ENCODE measurements around the gene SYDE2. TPM values are rescaled to one million over a fixed set of nuclear protein-coding genes. Genes with fewer than 3 reads are reported as not detected.
"Not testable (repeated sequence)": the region's sequence is repeated elsewhere in the genome, so short reads cannot be mapped to it uniquely, and the experiment has no call there.

Gene SYDE2, protein sequence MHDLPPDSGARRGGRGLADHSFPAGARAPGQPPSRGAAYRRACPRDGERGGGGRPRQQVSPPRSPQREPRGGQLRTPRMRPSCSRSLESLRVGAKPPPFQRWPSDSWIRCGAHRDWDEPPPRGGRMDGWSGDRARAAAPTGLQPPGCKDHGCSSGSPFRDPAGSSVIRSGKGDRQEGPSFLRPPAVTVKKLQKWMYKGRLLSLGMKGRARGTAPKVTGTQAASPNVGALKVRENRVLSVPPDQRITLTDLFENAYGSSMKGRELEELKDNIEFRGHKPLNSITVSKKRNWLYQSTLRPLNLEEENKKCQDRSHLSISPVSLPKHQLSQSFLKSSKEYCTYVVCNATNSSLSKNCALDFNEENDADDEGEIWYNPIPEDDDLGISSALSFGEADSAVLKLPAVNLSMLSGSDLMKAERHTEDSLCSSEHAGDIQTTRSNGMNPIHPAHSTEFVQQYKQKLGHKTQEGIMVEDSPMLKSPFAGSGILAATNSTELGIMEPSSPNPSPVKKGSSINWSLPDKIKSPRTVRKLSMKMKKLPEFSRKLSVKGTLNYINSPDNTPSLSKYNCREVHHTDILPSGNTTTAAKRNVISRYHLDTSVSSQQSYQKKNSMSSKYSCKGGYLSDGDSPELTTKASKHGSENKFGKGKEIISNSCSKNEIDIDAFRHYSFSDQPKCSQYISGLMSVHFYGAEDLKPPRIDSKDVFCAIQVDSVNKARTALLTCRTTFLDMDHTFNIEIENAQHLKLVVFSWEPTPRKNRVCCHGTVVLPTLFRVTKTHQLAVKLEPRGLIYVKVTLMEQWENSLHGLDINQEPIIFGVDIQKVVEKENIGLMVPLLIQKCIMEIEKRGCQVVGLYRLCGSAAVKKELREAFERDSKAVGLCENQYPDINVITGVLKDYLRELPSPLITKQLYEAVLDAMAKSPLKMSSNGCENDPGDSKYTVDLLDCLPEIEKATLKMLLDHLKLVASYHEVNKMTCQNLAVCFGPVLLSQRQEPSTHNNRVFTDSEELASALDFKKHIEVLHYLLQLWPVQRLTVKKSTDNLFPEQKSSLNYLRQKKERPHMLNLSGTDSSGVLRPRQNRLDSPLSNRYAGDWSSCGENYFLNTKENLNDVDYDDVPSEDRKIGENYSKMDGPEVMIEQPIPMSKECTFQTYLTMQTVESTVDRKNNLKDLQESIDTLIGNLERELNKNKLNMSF
- total RNA-seq, result 6.9 TPM

DNA sequence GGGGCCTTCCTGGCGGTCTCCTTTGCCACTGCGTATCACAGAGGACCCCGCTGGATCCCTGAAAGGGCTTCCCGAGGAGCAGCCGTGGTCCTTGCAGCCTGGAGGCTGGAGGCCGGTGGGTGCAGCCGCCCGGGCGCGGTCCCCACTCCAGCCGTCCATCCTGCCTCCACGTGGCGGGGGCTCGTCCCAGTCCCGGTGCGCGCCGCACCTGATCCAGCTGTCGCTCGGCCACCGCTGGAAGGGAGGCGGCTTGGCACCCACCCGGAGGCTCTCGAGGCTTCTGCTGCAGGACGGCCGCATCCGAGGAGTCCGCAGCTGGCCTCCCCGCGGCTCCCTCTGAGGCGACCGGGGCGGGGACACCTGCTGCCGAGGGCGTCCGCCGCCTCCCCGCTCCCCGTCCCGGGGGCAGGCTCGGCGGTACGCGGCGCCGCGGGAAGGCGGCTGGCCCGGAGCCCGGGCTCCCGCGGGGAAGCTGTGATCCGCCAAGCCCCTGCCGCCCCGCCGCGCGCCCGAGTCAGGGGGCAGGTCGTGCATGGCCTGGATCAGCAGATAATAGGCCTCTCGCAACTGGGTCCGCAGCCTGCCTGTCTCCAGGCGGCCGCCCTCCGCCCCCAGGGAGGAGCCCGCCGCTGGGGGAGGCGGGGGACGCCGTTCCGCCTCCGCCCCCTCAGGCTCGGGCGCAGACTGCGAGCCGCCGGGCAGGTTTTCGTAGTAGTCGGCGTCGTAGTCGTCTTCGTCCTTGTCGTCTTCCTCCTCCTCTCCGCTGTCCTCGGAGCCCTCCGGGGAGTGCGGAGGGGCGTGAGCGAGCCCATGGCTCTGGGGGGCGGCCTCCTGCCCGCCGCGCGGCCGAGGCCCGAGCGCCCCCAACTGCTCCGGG lies at the start of gene SYDE2:
Gene SYDE2, minus strand, starts transcription at position 554 of the 877 bp plus-strand sequence. Its CDS starts 20 bp downstream, at position 534.
- DNase-seq (ENCODE audit: low spot score in 2 of 2) (peak; percentile 71 to 76), FAIRE-seq (no peak)

DNA sequence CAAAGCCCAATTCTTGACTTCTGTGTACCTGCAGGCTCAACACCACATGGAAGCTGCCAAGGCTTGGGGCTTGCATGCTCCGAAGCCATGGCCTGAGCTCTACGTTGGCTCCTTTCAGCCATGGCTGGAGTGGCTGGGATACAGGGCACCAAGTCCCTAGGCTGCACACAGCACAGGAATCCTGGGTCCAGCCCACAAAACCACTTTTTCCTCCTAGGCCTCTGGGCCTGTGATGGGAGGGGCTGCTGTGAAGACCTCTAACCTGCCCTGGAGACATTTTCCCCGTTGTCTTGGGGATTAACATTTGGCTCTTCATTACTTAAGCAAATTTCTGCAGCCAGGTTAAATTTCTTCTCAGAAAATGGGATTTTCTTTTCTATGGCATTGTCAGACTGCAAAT lies 48.2 kb upstream of the SYDE2 start:
- DNase-seq (ENCODE audit: low spot score in 2 of 2); FAIRE-seq: not testable (repeated sequence)

DNA sequence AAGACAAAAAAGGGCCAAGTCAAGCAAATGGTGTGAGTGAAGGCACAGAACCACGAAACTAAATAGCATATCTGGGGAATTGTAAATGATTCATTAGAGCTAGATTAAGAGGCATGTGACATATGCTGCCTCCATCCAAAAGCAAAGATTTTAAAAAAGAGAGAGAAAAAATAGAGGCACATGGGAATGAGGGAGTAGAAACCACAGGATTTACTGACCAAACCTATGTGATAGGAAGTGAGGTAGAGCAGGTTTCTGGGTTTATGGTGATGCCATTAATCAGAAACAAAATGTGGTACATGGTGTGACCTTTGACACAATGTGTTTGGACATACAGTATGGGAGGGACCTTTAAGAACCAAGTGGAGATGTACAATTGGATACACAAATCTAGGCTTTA lies 45.1 kb upstream of the SYDE2 start:
- FAIRE-seq (no peak), DNase-seq (ENCODE audit: low spot score in 2 of 2) (no peak)

DNA sequence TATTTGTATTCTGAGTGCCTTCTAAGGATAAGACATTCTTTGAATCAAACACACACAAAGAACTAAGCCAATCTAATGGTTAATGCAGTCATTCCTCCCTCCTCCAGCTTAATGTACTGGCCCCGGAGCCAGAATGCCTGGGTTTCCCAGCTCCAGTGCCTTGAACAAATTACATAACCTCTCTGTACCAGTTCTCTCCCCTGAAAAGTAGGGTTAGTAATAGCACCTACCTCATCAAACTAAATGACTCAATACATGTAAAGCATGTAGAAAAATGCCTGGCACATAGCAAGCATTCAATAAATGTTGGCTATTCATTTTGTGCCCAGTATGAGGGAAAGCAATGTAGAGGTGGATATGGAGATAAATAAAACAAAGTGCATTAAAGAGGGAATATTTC lies 44.6 kb upstream of the SYDE2 start:
- FAIRE-seq, result no peak
- no peak for DNase-seq (ENCODE audit: low spot score in 2 of 2)

DNA sequence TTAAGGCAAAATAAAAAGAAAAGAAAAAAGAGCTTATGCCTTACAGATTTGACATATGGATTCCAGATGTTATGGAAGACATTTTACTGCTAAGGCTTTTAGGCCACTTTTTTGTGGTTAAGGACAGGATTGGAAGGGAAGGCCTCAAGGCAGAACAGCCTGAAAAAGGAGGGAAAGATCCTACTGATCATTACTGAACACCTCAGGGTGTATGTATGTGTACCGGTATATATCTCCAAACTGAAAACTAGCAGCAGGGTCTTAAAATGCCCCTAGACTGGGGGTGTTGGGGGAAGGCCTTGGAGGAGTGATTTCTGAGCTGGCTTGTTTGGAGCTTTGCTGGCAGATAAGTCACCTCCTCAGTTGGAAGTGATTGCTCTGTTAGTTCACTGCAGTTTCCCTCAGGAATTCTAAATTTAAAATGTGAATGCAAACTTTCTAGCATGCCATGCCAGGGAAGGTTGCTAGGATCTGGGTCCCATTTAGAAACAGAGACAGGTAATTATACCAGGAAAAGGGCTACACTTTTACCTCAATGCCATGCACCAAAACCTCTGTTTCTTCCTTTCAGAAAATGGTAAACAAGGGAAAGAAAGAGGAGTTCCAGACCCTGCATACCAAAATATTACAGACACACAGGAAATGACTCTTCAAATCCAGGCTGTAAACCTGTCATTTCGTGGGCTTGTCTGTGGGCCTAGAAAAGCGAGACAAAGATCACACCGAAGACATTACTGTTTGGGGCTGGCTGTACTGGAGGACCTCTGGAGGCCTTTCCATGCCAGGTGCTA lies 43.6 kb upstream of the SYDE2 start:
- DNase-seq (ENCODE audit: low spot score in 2 of 2), result no peak
- no peak for FAIRE-seq

GRCh38 chr1:85243372-85243771 lies 42.6 kb upstream of the SYDE2 start:
- FAIRE-seq, result no peak

DNA sequence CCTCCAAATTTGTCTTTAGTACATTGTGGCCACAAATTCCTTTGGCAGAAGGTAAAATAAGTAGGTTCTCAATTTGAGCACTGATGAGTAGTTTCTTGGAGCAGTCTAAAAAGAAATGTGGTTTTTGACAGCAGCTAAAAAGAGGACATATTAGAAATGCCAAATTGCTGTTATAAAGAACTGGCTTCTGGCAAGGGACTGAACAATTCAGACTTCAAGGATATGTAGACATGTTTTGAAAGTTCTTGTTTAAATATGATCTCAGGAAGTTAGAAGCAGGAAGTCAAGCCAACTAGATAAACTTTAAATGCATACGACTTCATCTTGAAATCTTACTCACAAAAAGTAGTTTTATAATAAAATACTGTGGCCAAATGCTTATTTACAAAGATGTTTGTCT lies 39.8 kb upstream of the SYDE2 start:
- no peak for FAIRE-seq
- no peak for DNase-seq (ENCODE audit: low spot score in 2 of 2)

More at GRCh38 chr1:85243372-85243771, 42.6 kb upstream of the SYDE2 start:
- no peak for DNase-seq (ENCODE audit: low spot score in 2 of 2)

GRCh38 chr1:85240174-85240601 lies 39.4 kb upstream of the SYDE2 start:
- FAIRE-seq (no peak), DNase-seq (ENCODE audit: low spot score in 2 of 2) (peak in 1 of 2 donors; percentile 10)

DNA sequence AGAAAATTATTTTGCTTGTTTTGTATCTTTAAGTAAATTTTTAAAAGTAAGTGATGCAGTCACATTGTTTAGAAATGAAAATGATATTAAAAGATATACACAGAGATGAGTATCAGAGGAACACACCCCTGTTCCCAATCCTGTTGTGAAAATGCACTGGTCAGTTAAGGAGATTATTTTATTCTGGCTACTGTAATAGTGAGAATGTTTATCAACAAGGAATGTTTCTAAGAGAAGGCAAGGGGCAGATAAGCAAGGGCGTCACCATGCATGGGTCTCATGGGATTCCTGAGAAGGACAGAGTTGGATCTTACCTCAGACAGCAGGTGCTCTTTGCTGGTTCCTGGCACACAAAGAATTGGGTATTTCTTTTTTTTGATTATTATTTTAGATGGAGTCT lies 36.8 kb upstream of the SYDE2 start:
- DNase-seq (ENCODE audit: low spot score in 2 of 2), result no peak
- FAIRE-seq, result no peak

GRCh38 chr1:85230305-85230977 lies 29.6 kb upstream of the SYDE2 start:
- no peak for FAIRE-seq
- no peak for DNase-seq (ENCODE audit: low spot score in 2 of 2)

DNA sequence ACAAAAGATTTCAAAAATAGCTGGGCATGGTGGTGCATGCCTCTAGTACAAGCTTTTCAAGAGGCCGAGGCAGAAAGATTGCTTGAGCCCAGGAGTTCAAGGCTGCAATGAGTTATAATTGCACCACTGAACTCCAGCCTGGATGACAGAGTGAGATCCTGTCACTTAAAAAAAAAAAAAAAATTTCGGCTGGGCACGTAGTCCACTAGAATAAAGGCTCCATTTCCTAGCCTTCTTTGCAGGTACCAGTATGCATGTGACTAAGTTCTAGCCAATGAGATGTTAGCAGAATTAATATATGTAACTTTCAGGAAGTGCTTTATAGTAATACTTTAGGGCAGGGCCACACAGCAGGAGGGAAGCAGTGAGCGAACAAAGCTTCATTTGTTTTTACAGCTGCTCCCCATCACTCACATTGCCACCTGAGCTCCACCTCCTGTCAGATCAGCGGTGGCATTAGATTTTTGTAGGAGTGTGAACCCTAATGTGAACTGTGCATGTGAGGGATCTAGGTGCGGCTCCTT lies 28.8 kb upstream of the SYDE2 start:
- FAIRE-seq (no peak), DNase-seq (ENCODE audit: low spot score in 2 of 2) (no peak)

GRCh38 chr1:85228972-85229371 lies 28.2 kb upstream of the SYDE2 start:
- no peak for FAIRE-seq

DNA sequence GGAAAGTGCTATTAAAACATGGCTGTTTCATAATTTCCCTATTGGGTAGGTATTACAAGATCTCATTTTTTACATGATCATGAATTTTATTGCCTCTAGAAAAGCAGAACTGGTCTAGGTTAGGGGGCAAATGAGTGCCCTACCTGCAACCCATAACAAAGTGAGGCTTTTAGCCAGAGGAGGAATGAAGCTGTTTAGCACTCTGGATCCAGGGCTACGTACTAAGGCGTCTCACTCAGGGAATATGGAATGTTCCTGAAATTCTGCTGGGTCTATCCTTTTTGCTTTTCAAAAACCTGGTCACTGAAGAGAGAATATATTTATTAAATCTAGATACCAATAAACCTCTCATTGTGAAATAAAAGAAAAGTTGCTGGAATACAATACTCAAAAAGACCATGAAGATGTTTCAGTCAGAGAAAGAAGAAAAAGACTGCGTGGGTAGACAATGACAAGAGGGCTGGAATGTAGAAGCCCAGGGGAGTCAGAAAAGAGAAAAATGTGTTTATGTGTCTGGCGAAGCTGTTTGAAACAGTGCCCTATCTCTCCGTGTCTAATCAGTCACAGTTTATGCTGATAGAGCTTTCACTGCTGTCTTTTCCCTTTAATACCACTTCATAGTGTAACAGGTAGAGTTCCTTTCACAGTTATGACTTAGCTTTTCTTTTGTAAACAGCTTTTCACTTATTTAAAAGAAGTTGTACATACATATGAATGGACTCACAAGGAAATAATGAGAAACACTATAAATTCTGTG lies 25.0 kb upstream of the SYDE2 start:
- FAIRE-seq (no peak), DNase-seq (ENCODE audit: low spot score in 2 of 2) (no peak)

More at GRCh38 chr1:85228972-85229371, 28.2 kb upstream of the SYDE2 start:
- DNase-seq (ENCODE audit: low spot score in 2 of 2), result no peak

GRCh38 chr1:85224734-85225623 lies 24.2 kb upstream of the SYDE2 start:
- FAIRE-seq, result no peak
- no peak for DNase-seq (ENCODE audit: low spot score in 2 of 2)

GRCh38 chr1:85224295-85224694 lies 23.5 kb upstream of the SYDE2 start:
- DNase-seq (ENCODE audit: low spot score in 2 of 2), result no peak

GRCh38 chr1:85223334-85223733 lies 22.5 kb upstream of the SYDE2 start:
- no peak for FAIRE-seq
- DNase-seq (ENCODE audit: low spot score in 2 of 2), result no peak

More at GRCh38 chr1:85224295-85224694, 23.5 kb upstream of the SYDE2 start:
- no peak for FAIRE-seq
